ENCODE results near the gene CHID1. TPM values are rescaled to one million over a fixed set of nuclear protein-coding genes. Genes with fewer than 3 reads are reported as not detected.

Gene CHID1
- total and polyA plus RNA-seq, 5 experiments from 2014 or later = 50.2 to 61.5 (median 54.7) TPM

- Mint-ChIP-seq H3K27ac (peak overlapping the region in 1 of 10 donors; percentile 4), H3K9me3 (no peaks in the 10 kb centered on the region)
- POLR2A ChIA-PET = interaction anchor here (6.1 to 12.0 kb wide), 3 partner anchors 9 to 19 kb away, joined by 51 to 127 read pairs (median 92); partner anchors contain the start of genes CD151, CRACR2B and PNPLA2
These were observed 71.4 kb downstream of the CHID1 start for GRCh38 chr11:839280-839623.

GRCh38 chr11:838441-839279 is 72.0 kb downstream of the CHID1 start:
- Mint-ChIP-seq H3K9me3 (no peaks in the 10 kb centered on the region), H3K4me3 (peak overlapping the region in 1 of 10 donors; percentile 14), H3K27me3 (no peaks in the 10 kb centered on the region), H3K36me3 (peaks cover 0 to 9% (median 0%) of the 10 kb centered on the region in 3 donors), H3K4me1 (peaks cover 9 to 41% (median 24%) of the 10 kb centered on the region in 4 donors), H3K27ac (peak overlapping the region in 4 of 10 donors; percentile 31 to 54 (median 42))
- ATAC-seq (no peak), DNase-seq (no peak)
- POLR2A ChIA-PET = interaction anchor here (0.6 to 12.0 kb wide), 3 partner anchors 9 to 18 kb away, joined by 4 to 127 read pairs (median 4); partner anchors contain the start of gene PNPLA2

More at GRCh38 chr11:839280-839623, 71.4 kb downstream of the CHID1 start:
- ATAC-seq (no peak), DNase-seq (no peak)
- Mint-ChIP-seq H3K4me1 (peaks cover 8 to 41% (median 27%) of the 10 kb centered on the region in 4 donors), H3K36me3 (peaks cover 0 to 9% (median 0%) of the 10 kb centered on the region in 3 donors), H3K4me3 (no peak overlapping the region), H3K27me3 (no peaks in the 10 kb centered on the region)

- DNase-seq (no peak), ATAC-seq (no peak)
- peaks cover 0 to 9% (median 0%) of the 10 kb centered on the region in 3 donors for H3K36me3 Mint-ChIP-seq
- H3K4me3 Mint-ChIP-seq = peak overlapping the region in 1 of 10 donors; percentile 38
- no peaks in the 10 kb centered on the region for H3K9me3 Mint-ChIP-seq
- POLR2A ChIA-PET = interaction anchor here (0.6 to 12.0 kb wide), 4 partner anchors 10 to 19 kb away, joined by 4 to 127 read pairs (median 4); partner anchors contain the start of gene PNPLA2
- no peaks in the 10 kb centered on the region for H3K27me3 Mint-ChIP-seq
- H3K4me1 Mint-ChIP-seq = peaks cover 7 to 38% (median 20%) of the 10 kb centered on the region in 4 donors
- no peak overlapping the region for H3K27ac Mint-ChIP-seq
These were observed 72.7 kb downstream of the CHID1 start for GRCh38 chr11:837990-838307.

GRCh38 chr11:837189-837989 is 73.2 kb downstream of the CHID1 start:
- Mint-ChIP-seq H3K27ac (no peak overlapping the region), H3K36me3 (peaks cover 0 to 9% (median 0%) of the 10 kb centered on the region in 3 donors), H3K4me1 (peaks cover 7 to 38% (median 21%) of the 10 kb centered on the region in 4 donors), H3K27me3 (no peaks in the 10 kb centered on the region), H3K4me3 (no peak overlapping the region), H3K9me3 (no peaks in the 10 kb centered on the region)
- POLR2A ChIA-PET = interaction anchor here (1.0 to 12.0 kb wide), 4 partner anchors 7 to 17 kb away, joined by 4 to 127 read pairs (median 4); partner anchors contain the start of gene PNPLA2
- ATAC-seq (no peak), DNase-seq (no peak)

GRCh38 chr11:836700-837099 is 73.9 kb downstream of the CHID1 start:
- POLR2A ChIA-PET = interaction anchor here (1.2 to 12.0 kb wide), 3 partner anchors 8 to 16 kb away, joined by 4 to 127 read pairs (median 5); partner anchors contain the start of gene PNPLA2
- Mint-ChIP-seq H3K9me3 (no peaks in the 10 kb centered on the region), H3K36me3 (peaks cover 0 to 9% (median 0%) of the 10 kb centered on the region in 3 donors), H3K27ac (no peak overlapping the region), H3K4me1 (peaks cover 7 to 36% (median 25%) of the 10 kb centered on the region in 4 donors), H3K4me3 (no peak overlapping the region), H3K27me3 (no peaks in the 10 kb centered on the region)
- DNase-seq (no peak), ATAC-seq (no peak)

GRCh38 chr11:836274-836673 is 74.3 kb downstream of the CHID1 start:
- no peak overlapping the region for H3K27ac Mint-ChIP-seq
- no peaks in the 10 kb centered on the region for H3K9me3 Mint-ChIP-seq

GRCh38 chr11:834371-835316 is 76.0 kb downstream of the CHID1 start:
- Mint-ChIP-seq H3K27ac (peak overlapping the region in 1 of 10 donors; percentile 25), H3K9me3 (no peaks in the 10 kb centered on the region), H3K27me3 (peaks cover 0 to 5% (median 0%) of the 10 kb centered on the region in 5 donors), H3K4me3 (peak overlapping the region; percentile 25 to 76 (median 70)), H3K4me1 (peaks cover 2 to 27% (median 25%) of the 10 kb centered on the region in 4 donors), H3K36me3 (peaks cover 0 to 4% (median 0%) of the 10 kb centered on the region in 3 donors)
- POLR2A ChIA-PET = interaction anchor here (0.5 to 12.0 kb wide), 9 partner anchors 8 to 56 kb away, joined by 3 to 127 read pairs (median 5); partner anchors contain the start of genes PNPLA2, POLR2L and TSPAN4
- no peak for ATAC-seq
- DNase-seq = no peak

More at GRCh38 chr11:836274-836673, 74.3 kb downstream of the CHID1 start:
- Mint-ChIP-seq H3K27me3 (no peaks in the 10 kb centered on the region), H3K4me3 (no peak overlapping the region), H3K36me3 (peaks cover 0 to 9% (median 0%) of the 10 kb centered on the region in 3 donors), H3K4me1 (peaks cover 7 to 36% (median 26%) of the 10 kb centered on the region in 4 donors)
- ATAC-seq = no peak
- DNase-seq = no peak
- POLR2A ChIA-PET = interaction anchor here (1.2 to 12.0 kb wide), 2 partner anchors 9 to 16 kb away, joined by 4 to 127 read pairs; partner anchors contain the start of gene PNPLA2

- Mint-ChIP-seq H3K4me1 (peaks cover 5 to 35% (median 30%) of the 10 kb centered on the region in 4 donors), H3K27me3 (peaks cover 0 to 12% (median 5%) of the 10 kb centered on the region in 5 donors), H3K9me3 (no peaks in the 10 kb centered on the region), H3K4me3 (peak overlapping the region; percentile 56 to 76 (median 70)), H3K27ac (peak overlapping the region in 2 of 10 donors; percentile 21 to 25), H3K36me3 (peaks cover 0 to 1% (median 0%) of the 10 kb centered on the region in 3 donors)
- no peak for ATAC-seq
- POLR2A ChIA-PET = interaction anchor here (0.8 to 12.0 kb wide), 6 partner anchors 9 to 29 kb away, joined by 3 to 127 read pairs (median 5); partner anchors contain the start of genes PNPLA2, POLR2L and TSPAN4
- DNase-seq = no peak
These were observed 76.7 kb downstream of the CHID1 start for GRCh38 chr11:833849-834311.

GRCh38 chr11:833114-833791 is 77.4 kb downstream of the CHID1 start:
- Mint-ChIP-seq H3K36me3 (no peaks in the 10 kb centered on the region), H3K27ac (no peak overlapping the region)
- POLR2A ChIA-PET = interaction anchor here (0.6 to 12.0 kb wide), 7 partner anchors 9 to 254 kb away, joined by 3 to 127 read pairs (median 5); partner anchors contain the start of genes CEND1, PNPLA2, POLR2L and TSPAN4

GRCh38 chr11:832529-833113 is 78.0 kb downstream of the CHID1 start, which contains the start of gene CD151:
Gene CD151, plus strand, starts transcription at chr11:832952. Its CDS starts 3,118 bp downstream, at chr11:836070.
- peak within 1 kb of the TSS; percentile 60 to 83 (median 72) for H3K4me3 Mint-ChIP-seq
- no peaks in the 10 kb centered on the region for H3K9me3 Mint-ChIP-seq
- peak in 2 of 10 donors; percentile 61 to 62 for DNase-seq
- POLR2A ChIA-PET = interaction anchor here (1.0 to 12.0 kb wide), 4 partner anchors 10 to 42 kb away, joined by 3 to 127 read pairs (median 28); partner anchors contain the start of genes CEND1, PNPLA2, POLR2L and RPLP2
- peak within 1 kb of the TSS in 3 of 10 donors; percentile 21 to 25 (median 24) for H3K27ac Mint-ChIP-seq
- ATAC-seq = peak; percentile 56 to 60
- peaks cover 6 to 47% (median 40%) of the 10 kb centered on the region in 4 donors for H3K4me1 Mint-ChIP-seq
- peaks cover 0 to 25% (median 12%) of the 10 kb centered on the region in 5 donors for H3K27me3 Mint-ChIP-seq
- H3K36me3 Mint-ChIP-seq = no peaks in the 10 kb centered on the region

More at GRCh38 chr11:833114-833791, 77.4 kb downstream of the CHID1 start:
- no peaks in the 10 kb centered on the region for H3K9me3 Mint-ChIP-seq
- DNase-seq = peak in 1 of 10 donors; percentile 43
- H3K4me3 Mint-ChIP-seq = peak overlapping the region; percentile 29 to 76 (median 64)
- peak; percentile 40 to 50 for ATAC-seq
- H3K27me3 Mint-ChIP-seq = peaks cover 0 to 19% (median 6%) of the 10 kb centered on the region in 5 donors
- peaks cover 5 to 41% (median 34%) of the 10 kb centered on the region in 4 donors for H3K4me1 Mint-ChIP-seq

Measured in naive thymus-derived CD8-positive, alpha-beta T cell (primary cell).